GM20000 (cell line): Measurements from ENCODE around the gene ZNF512B.
"Not testable (repeated sequence)": the region's sequence is repeated elsewhere in the genome, so short reads cannot be mapped to it uniquely, and the experiment has no call there.

ENCODE experiments used
- DNase-seq: peaks from one replicate; pipeline ENCODE4 v3.0.0; 2012; ENCODE audit warnings: low spot score
- CTCF ChIP-seq: IDR thresholded peaks from 2 replicates; pipeline ENCODE4 v1.5.1; 2012; ENCODE audit warnings: mild to moderate bottlenecking, control low read depth; ENCODE audit errors: extremely low read depth, missing control alignments

ZNF512B gene

GRCh38 chr20:63964412-63964811, 5.3 kb downstream of the ZNF512B start:
- TF ChIP-seq CTCF = no peak
- DNase-seq = no peak

- no peak for DNase-seq
- TF ChIP-seq CTCF = no peak
Observed at GRCh38 chr20:63963784-63964301, 5.9 kb downstream of the ZNF512B start.

GRCh38 chr20:63963348-63963741, 6.4 kb downstream of the ZNF512B start:
- DNase-seq = no peak
- TF ChIP-seq CTCF = no peak

- no peak for TF ChIP-seq CTCF
- no peak for DNase-seq
Observed at GRCh38 chr20:63962426-63963347, 7.0 kb downstream of the ZNF512B start.

GRCh38 chr20:63961664-63962425, 7.9 kb downstream of the ZNF512B start:
- no peak for TF ChIP-seq CTCF
- DNase-seq = no peak

- not testable (repeated sequence) for DNase-seq
Observed at GRCh38 chr20:63960654-63961621, 8.8 kb downstream of the ZNF512B start.

- no peak for TF ChIP-seq CTCF
- DNase-seq = no peak
Observed at GRCh38 chr20:63959699-63960075, 10.0 kb downstream of the ZNF512B start.
